Dermis blood vessel endothelial cell (primary cell): ENCODE measurements around the gene PYGL. TPM values are rescaled to one million over a fixed set of nuclear protein-coding genes. Genes with fewer than 3 reads are reported as not detected.
"Not testable (repeated sequence)": the region's sequence is repeated elsewhere in the genome, so short reads cannot be mapped to it uniquely, and the experiment has no call there.

Experiments used
- DNase-seq: peaks from one replicate; pipeline ENCODE4 v3.0.0; 2010
- total RNA-seq: library from RNA; depleted of rRNA; stranded (reverse); fragments of >200 nt; gene quantifications from 2 replicates; pipeline ENCODE4 v1.2.3, GENCODE V29; 2014

Gene PYGL
- total RNA-seq, 1 donor from 2014 or later, result 64.5 TPM

- DNase-seq, result peak; percentile 91
These were observed 10.6 kb upstream of the PYGL start for GRCh38 chr14:50954811-50955372.

- no peak for DNase-seq
These were observed 9.2 kb upstream of the PYGL start for GRCh38 chr14:50953502-50953901.

- DNase-seq, result no peak
These were observed 6.7 kb upstream of the PYGL start for GRCh38 chr14:50951032-50951431.

GRCh38 chr14:50948205-50948604, 3.9 kb upstream of the PYGL start:
- DNase-seq, result no peak

DNA sequence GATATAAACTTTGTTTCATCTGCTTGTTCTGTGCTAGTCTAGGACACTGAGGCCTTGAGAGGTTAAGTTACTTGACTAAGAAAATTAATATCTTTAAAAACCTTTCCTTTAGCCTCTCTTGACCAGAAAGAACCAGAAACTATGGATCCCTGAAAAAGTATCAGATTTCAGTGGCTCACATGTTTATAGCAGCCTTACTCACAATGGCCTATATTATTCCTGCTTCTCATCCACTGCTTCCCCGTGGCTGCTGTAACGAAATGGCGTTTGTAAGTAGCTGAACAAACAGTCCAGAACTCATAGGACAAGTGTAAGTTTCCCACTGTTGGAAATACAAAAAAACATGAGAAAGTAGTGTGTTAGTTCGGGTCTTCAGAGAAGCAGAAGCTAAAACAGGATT, 3.2 kb upstream of the PYGL start:
- DNase-seq, result no peak

DNA sequence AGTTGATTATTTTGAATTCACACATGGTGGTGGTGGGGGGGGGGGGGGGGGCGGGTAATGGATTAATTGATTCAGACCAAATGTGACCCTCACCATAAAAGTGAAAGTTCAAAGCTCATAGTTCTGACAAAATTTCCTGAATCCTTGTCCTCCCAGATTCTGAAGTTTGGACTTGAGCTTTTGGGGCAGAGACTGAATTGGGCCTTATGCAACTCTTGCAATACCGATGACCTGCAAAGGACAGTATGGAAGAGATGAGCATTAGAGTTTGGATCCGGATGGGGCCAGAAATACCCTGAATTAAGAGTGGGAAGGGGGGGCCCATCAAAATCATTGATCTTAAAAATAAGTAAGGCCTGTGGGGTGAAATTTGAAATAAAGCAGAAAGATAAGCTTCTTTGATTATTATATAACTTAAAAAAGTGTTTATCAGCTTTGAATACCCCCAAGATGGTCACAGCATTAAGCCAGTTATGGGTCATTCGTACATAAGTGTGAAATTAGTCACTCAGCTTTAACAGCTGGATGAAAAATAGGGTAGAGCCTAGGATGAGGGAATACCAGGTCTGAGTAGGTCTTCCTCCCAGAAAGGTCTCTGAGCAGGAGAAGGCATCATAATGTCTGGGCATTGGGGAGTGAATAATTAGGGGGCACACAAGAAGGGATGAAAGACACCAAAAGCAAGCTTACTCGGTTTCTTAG, 2.1 kb upstream of the PYGL start:
- no peak for DNase-seq

- peak; percentile 30 for DNase-seq
These were observed 547 bp upstream of the PYGL start for GRCh38 chr14:50944647-50945413.

GRCh38 chr14:50943261-50943942, 881 bp downstream of the PYGL start:
- DNase-seq, result peak; percentile 58

GRCh38 chr14:50941638-50942037, 2.6 kb downstream of the PYGL start:
- DNase-seq, result not testable (repeated sequence)

DNA sequence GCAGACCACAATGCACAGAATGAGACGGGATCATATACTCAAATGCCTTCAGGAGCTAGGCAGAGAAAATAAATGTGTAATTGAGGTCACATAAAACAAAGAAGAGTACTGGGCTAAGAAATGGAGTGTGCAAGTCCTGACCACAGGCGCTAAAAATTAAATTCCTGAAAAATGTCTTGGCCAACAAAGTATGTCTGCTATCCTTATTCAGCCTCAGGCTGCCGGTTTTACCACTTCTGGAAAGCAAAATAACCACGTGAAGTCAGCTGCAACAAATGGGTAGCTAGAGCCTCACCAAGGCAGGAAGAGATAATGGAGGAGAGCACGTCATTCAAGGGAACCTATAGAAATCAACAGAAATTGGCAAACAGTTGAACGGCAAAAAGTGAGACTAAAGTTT, 3.1 kb downstream of the PYGL start:
- no peak for DNase-seq

DNA sequence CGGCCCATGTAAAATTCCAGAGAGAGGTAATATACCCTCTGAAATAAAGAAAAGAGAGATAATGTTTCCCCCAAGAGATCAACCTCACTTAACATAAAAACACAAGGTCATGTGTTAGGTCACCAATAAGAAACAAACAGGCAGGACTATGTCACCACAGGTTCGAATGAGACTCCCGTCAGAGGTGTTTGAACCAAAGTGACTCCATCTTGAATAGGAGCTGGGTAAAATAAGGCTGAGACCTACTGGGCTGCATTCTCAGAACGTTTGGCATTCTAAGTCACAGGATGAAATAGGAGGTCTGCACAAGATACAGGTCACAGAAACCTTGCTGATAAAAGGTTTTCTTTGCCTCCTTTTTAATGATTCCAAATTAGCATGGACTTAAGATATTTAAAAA, 6.5 kb downstream of the PYGL start:
- DNase-seq, result no peak

DNA sequence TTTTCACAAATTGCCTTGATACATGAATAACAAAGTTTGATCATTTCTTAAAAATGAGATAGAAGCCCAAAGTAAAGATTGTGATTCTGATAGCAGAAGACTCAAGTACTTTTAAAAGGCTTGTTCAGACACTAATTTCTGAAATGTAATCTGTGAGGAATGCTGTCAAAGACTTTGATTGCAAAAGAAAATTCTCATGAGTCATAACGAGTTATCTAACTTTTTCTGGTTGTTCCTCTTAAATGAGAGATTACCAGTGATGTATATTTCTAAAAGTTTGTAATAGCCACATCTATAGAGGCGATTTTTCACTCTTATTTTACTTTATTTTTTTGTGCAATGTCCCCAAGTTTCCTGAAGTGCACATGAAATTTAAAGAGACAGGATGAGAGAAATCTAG, 7.0 kb downstream of the PYGL start:
- no peak for DNase-seq

DNA sequence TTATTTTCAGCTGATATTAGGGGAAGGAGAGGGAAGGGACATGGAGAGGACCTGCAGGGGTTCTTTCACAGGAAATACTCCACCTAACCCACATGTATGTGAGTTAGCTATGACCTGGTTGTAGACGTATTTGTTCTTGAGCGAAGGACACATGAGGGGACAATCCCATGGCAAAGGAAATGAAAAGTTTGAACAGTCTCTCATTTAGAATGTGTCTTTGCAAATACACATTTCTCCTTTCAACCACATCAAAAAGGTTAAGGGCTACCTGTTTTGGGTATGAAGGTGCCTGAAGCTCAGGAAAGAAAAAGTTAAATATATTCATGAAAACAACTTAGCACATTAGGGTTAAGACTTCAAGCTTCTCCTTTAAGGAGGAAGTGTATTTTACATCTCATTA, 7.4 kb downstream of the PYGL start:
- DNase-seq, result no peak

- DNase-seq, result no peak
These were observed 8.3 kb downstream of the PYGL start for GRCh38 chr14:50936016-50936340.

DNA sequence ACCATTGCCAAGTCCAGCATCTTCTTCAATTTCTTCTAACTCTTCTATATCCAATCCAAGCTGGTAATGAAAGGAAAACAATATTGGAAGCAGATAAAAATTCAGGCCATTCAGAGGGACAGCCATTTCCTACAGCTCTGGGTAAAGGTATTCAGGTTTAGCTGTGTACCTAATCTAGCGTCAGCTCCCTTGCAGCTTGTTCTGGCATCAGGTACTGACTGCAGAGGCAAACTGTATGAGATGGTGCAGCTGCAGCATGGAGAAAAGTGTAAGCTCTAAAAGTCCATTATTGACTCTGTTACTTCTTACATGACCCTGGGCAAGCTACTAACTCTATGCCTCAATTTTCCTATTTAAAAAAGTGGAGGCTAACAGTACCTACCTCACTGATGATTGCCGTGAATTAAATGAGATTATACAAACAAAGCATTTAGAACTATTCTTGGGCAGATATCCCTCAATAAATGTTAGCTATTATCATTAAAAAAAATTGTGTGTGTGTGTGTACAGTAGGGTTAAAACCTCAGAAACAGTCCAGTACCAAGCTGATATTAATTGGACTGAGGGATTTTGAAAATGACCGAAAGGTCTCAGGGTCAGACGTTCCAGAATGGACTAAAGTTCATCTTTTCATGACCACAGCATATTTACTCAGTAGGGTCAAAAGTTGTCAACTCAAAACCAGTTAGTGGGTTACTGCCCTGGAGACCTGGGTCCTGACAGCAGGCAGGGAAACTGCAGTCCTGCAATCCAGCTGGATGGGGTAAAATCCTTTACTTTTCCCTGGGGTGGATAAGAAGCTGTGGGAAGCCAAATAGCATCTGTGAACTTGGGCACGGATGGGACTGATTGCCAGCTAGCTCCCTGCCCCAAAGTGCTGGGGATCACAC, 8.9 kb downstream of the PYGL start:
- no peak for DNase-seq

DNA sequence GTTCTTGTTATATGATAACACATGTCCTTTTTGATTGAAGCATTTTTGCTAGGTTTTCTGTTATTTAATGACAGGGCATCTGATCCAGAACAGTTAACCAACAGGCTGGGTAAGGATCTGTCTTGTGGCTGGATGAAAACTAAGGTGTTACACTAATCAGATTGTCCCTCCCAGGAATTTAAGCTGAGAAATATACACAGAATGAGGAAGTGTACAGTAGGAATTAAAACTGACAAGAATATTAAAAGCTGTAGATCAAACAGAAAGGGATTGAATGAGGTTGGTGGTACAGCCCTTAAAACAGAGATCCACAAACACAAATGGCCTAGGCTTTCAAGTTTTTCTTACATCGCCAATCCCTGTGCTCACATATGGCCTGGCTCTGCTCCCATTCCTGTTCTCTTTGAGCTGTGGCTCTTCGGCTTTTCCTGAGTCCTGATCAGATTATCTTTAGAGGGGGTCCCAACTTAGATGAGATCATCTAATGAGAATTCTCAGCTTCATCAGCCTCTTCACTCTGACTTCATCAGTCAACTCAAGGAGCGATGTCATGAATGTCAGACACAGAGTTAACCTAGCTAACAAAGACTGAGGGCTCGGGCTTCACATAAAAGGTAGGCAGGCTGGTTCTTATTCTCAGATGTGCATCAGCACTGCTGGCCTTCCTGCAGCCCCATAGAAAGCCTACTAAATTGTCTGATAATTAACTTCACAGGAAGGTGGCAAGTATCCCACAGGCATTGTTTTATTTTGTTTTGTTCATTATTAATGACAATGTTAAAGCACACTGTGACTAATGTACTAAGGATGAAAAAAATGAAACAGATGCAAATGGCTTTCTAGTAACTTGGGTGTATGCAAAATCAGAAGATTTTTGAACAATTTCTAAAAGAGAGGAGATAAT, 11.4 kb downstream of the PYGL start:
- DNase-seq, result peak; percentile 34

- DNase-seq, result peak; percentile 26
These were observed 12.1 kb downstream of the PYGL start for GRCh38 chr14:50932156-50932555.

- no peak for DNase-seq
These were observed 12.7 kb downstream of the PYGL start for GRCh38 chr14:50931559-50931958.

DNA sequence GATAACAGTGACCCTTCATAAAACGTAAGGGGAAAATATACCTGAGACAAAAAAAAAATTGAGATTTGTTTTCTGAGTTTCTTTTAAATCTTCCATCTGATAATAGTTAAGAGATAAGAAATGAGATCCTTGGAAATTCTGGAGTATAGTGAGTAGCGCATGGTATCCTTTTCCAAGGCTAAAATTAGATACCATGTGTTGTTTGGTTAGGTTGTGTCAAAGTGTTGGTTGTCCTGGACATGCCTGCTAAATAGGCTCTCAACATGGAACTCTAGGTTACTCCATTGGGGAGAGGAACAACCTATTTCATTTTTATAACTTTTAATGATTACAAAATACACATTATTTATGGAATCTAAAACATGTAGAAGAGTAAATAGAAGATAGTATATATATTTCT, 14.8 kb downstream of the PYGL start:
- no peak for DNase-seq

GRCh38 chr14:50928002-50928635, 16.2 kb downstream of the PYGL start:
- no peak for DNase-seq

DNA sequence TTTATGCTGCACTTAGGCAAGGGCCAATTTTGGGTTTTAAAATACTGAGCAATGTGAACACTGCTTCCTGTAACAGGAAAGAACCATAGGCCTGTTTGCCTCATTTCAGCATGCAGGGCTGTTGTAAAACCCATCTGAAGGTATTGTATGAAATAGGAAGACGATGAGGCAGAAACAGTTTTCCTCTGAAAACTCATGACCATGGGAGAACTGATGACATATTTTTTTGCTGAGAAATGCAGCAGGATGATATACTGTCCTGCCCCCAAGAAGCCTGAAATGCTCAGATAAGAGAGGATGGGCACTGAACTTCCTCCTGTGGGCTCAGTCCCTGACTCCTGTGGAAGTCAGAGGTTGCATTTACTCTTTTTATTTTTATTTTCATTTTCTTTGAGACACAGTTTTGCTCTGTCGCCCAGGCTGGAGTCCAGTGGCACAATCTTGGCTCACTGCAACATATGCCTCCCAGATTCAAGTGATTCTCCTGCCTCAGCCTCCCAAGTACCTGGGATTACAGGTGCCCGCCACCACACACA, 17.4 kb downstream of the PYGL start:
- DNase-seq, result peak; percentile 68
